NCI-H1694 treated with DMSO at 0.1 percent for 48 hours (cell line): Measurements from ENCODE around the gene AKR7A2.

Experiments used
- DNase-seq: peaks from one replicate; lab custom pipeline; 2025; lab: John Stamatoyannopoulos, UW

The AKR7A2 gene

DNA sequence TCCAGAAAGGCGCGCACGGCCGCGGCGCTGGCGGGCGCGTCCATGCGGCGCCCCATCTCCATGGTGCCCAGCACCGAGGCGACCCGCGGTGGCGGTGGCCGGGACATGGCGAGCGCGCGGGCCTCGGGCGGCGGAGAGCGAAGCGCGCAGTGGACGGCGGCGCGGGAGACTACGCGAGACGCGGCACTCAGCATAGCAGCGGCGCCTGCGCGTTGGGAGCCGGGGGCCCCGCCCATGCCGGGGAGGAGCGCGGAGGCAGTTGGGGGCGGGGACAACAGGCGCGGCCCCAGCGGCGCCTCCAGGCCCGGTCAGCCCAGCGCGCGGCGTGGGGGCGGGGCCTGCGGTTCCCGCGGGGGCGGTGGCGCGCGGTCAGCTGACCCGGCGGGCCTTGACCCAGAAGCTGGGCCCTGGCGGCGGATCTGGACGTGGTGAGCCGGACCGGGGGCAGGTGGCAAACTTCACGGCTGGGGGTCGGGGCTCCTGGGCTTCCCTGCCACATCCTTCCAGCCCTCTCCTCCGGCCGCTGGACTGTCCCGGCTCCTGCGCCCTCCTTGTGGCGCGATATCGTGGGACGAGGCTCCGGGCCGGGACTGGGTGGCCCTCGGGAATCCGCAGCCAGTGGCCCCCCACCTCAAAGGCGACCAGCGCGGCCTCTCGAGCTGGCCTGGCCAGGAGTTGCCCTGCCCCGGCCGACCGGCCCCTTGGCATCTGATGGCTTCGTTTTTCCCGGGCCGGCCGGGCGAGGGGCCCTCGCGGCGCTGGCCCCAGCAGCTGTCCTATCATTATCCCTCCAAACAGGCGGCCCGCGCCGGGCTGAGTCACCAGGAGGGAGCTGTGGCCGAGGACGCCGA lies at the start of gene AKR7A2, which contains the start of gene SLC66A1:
Gene AKR7A2, minus strand, starts transcription at position 214 of the 851 bp plus-strand sequence. Its CDS starts 20 bp downstream, at position 194.
Gene SLC66A1, plus strand, starts transcription at position 396 of the 851 bp plus-strand sequence. CDS start 5,352 bp downstream, outside the sequence.
- DNase-seq: peak; percentile 53

DNA sequence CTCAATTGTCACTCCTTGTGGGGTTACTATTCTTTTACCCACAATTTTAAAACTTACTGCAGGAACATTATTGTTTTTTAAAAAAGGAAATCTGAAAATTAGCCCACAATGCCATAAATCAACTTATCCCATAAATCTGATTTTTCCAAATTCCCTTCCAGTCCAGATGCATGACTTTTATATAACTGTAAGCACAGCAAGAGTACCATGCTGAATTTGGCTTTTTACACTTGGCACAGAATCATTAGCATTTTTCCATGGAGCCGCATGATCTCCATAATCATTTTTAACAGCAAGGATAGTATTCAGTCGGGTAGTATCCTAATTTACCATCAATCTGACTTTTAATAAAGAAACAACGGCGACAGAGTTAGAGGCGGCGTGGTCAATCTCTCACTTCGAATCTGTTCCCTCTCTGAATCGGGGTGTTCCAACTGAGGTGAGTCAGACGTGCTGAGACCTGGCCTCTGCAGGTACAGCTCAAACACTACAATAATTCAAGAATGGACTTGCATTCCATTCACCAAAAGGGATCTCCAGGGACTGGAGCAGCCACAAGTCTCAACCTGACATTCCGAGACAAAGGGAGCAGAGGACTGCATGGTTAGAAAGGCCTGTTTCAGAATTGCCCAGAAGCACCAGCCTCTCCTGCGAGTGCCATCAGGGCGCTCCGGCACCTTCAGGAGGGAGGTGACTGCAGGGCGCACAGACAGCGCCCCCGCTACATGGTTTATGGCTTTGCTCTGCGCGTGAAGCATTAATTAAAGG lies 49.1 kb upstream of the AKR7A2 start:
- no peak for DNase-seq

DNA sequence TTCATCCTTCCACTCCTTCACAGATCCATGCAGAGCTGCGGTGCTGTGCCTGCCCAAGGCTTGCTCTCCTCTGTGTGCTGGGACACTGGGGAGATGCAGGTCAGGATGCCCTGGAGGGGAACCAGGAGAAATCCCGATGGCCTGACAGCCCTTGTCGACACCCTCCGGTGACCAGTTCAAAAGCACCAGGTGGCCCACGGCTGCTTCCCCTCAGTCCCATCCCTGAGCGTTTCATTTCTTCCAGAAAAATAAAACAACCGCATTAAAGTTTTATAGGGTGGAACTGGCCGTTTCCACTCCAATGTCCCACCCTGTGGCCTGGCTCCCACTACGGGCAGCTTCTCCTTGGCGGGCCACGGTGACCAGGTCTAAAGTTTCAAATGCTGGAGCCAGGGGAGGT lies 48.5 kb upstream of the AKR7A2 start:
- DNase-seq: no peak

- DNase-seq: peak; percentile 73
Observed at GRCh38 chr1:19360016-19360415, 48.1 kb upstream of the AKR7A2 start.

GRCh38 chr1:19359357-19359756 lies 47.4 kb upstream of the AKR7A2 start:
- DNase-seq: no peak

DNA sequence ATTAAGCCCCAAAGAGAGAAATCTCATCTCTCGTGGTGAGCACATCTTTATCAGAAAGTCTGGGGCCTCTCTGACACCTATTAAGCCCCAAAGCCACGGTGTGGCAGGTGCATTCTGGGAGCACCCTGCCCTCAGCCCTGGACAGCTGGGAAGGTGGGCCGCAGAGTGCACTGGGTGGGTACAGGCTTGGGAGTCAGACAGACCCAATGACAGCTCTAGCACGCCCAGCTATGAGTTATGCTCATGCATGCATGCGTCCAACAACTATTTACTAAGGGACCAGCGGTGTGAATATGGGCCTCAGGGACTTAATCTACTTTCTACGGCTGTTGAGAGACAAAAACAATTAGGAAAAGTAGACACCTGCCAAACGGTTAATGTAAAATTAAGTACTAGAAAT lies 46.8 kb upstream of the AKR7A2 start:
- DNase-seq: no peak

DNA sequence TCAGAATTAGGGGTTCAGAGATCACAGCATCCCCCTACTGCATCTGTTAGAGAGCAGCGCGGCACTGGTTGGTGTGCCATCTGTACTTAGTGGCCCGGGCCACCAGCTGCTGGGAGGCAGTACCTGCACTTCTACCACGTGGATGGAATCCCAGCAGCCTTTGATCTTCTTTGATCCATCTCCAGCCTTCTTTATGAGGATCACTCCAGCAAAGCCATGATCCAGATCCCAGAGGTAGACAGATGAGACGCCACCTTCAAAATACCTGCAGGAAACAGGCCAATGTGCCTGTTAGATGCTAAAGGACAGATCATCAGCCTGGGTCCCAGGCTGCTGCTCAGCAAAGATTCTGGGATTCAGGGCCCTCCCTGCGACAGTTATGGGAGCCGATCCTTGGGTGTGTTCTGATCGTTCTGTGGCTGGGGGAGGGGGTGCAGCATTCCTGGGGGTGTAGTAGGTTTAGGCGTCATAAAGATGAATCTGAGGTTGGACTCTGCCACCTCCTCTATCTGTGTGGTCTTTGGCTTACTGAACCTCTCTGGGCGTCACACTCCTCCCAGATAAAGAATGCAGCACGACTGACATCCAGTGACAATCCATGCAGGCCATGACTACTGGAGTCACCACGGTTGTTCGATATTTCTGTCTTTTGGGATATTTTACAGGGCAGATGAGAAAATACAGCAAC lies 45.5 kb upstream of the AKR7A2 start:
- DNase-seq: no peak

DNA sequence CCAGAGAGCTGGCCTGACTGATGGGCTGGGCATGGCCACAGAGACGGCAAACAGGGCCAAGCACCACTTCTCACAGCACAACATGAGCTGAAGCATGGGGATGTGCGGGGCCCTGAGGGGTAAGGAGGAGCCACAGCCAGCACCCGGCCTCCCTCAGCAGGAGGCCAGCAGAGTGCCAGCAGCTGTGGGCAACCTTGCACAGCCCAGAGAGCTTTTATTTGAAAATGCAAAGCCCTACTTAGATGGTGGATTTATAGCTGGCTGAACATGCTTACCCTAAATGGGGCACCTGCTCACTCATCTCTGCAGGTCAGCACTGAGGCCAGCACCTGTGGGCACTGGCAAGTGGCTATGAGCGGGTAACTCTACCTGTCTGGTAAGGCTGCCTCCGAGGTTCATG lies 44.3 kb upstream of the AKR7A2 start:
- DNase-seq: no peak

DNA sequence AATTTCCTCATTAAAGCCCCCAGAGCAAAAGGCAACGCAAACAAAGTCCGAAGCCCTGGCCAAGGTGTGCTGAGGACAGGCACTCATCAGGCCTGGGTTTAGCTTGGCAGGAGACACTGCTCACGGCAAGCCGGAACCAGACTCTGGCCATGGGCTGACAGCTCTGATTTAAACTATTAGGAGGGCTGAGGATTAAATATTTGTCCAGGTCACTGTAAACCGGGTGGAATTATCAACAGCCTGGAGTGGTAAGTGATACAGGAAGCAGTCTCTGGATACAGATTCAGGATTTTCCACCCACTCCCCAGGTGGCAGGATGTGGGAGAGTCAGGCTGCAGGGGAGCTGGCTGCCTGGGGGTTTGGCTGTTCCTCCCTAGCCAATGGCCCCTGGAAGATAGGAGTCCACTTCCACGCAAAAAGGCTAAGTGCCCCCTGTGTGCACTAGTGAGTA lies 42.6 kb upstream of the AKR7A2 start:
- no peak for DNase-seq

GRCh38 chr1:19353596-19353995 lies 41.7 kb upstream of the AKR7A2 start:
- no peak for DNase-seq

DNA sequence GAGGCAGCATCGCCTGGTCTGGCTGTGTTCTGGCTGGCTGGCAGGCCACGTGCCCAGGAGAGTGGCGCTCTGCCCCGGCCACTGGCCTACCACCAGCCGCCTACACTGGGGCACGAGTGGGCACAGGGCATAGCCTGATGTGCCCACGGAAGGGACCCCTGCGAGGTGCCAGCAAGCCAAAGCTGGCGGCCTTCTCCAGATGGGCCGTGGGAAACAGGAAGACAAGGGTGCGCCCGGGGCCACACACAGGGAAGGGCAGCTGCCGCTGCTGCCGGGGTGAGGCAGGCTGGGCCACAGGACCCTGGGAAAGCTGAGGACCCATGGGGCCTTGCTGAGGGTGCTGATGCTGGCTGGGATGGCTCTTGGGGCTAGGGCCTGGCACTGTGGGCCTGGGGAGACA lies 40.9 kb upstream of the AKR7A2 start:
- no peak for DNase-seq

- no peak for DNase-seq
Observed at GRCh38 chr1:19351873-19352272, 39.9 kb upstream of the AKR7A2 start.

DNA sequence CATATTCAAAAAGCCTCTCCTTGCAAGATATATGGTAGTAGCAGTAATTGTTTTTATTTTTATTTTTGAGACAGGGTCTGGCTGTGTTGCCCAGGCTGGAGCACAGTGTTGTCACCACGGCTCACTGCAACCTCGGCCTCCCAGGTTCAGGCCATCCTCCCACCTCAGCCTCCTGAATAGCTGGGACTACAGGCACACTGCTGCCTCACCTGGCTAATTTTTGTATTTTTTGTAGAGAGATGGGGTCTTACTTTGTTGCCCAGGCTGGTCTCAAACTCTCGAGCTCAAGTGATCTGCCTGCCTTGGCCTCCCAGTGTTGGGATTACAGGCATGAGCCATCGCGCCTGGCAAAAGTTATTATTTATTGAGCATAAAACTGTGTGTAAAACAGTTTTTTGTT lies 38.6 kb upstream of the AKR7A2 start:
- no peak for DNase-seq

- no peak for DNase-seq
Observed at GRCh38 chr1:19349999-19350398, 38.1 kb upstream of the AKR7A2 start.

DNA sequence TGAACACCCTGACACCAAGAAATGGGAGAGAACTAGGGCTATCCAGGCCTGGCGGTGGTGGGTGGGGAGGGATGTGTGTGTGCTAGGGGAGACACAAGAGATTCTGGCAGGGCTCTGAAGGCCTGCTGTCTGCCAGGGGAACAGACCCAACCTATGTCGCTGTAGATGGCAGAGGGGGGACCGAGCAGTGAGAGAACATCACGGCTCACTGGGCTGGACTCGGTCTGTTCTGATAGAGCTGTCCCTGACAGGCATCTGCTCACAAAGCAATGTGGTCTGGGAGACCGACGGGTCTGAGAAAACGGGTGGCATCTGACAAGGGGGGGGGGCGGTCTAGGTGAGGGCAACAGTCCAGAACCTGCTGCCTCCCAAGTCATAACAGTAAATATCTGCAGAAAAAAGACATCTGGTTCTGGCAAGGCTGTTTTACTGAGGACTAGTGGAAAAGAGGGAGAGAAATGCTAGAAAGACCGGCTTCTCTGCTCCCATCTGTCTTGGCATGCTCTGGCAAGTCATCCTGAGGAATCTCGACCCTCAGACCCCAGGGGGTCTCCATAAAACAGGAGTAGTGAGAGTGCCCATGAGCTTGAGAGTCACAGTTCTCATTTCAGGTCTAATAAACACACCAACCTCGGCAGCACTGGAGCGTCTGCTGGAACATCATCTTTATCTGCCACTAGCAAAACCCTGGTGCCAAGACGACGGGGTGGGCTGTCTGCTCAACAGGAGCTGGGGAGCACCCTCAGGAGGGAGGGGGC lies 36.7 kb upstream of the AKR7A2 start:
- DNase-seq: no peak

- no peak for DNase-seq
Observed at GRCh38 chr1:19347533-19348172, 35.7 kb upstream of the AKR7A2 start.

- no peak for DNase-seq
Observed at GRCh38 chr1:19346026-19346425, 34.1 kb upstream of the AKR7A2 start.

GRCh38 chr1:19345391-19345790 lies 33.4 kb upstream of the AKR7A2 start:
- no peak for DNase-seq

DNA sequence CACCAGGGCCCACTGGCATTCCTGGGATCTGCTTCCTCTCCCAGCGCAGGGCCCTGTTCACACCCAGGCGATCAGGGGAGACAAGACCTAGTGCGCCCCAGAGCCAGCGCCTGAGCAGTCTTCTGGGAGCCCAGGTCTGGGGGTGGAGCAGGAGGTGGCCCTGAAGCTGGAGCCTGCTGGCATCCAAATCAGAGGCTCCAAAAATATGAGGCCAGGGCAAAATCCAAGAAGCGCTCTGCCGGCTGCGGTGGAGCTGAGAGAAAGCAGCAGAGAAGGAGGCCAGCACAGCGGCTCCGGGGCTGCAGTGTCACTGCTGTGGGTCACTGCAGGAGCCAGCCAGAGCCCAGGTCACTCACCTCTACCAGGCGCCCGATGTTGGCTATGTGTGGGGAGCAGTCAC lies 32.9 kb upstream of the AKR7A2 start:
- DNase-seq: no peak

DNA sequence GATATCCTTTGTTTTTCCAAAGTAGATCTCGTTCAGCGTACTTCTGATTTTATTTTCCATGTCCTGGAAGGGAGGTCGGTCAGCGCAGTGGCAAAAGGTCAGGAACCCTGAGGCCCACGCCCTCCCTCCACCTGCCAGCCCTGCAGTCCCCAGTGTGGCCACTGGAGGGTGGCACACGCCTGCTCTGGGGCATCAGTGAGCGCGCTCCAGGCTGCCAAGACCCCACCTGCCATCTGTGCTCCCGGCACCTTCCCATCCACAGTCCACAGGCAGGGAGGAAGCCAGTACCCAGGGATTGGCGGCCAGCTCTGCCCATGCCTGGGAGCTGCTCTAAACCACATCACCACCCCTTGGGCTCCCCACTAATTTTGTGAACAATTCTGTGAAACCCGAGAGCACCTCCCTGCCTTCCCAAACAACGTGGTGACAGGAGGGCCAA lies 32.4 kb upstream of the AKR7A2 start:
- peak; percentile 42 for DNase-seq
